Suprapubic skin (tissue), 4 donors: ENCODE results near the gene ARVCF.

Experiments
- CTCF ChIP-seq, 2 donors: fragments of 200-600 bp in 1 of 2; fragments of 450-650 bp in 1 of 2; sonication (generic) in 1 of 2; IDR thresholded peaks; one replicate each; pipeline ENCODE4 v1.5.1; 2016 to 2019; ENCODE audit warnings: antibody characterized with exemption in 2 of 2, mild to moderate bottlenecking in 1 of 2, moderate library complexity in 1 of 2
- EP300 ChIP-seq: sonication (generic); formaldehyde crosslinking; IDR thresholded peaks from one replicate; pipeline ENCODE4 v1.6.1; 2017; ENCODE audit warnings: antibody characterized with exemption
- POLR2A ChIP-seq, 2 donors: fragments of 450-650 bp; IDR thresholded peaks; one replicate each; pipeline ENCODE4 v1.6.1; 2017; ENCODE audit warnings: antibody characterized with exemption in 2 of 2, mild to moderate bottlenecking in 2 of 2, moderate library complexity in 2 of 2
- POLR2AphosphoS5 ChIP-seq, 3 donors: sonication (generic); formaldehyde crosslinking; IDR thresholded peaks; one replicate each; pipeline ENCODE4 v1.6.1; 2017; ENCODE audit warnings: antibody characterized with exemption in 3 of 3

DNA sequence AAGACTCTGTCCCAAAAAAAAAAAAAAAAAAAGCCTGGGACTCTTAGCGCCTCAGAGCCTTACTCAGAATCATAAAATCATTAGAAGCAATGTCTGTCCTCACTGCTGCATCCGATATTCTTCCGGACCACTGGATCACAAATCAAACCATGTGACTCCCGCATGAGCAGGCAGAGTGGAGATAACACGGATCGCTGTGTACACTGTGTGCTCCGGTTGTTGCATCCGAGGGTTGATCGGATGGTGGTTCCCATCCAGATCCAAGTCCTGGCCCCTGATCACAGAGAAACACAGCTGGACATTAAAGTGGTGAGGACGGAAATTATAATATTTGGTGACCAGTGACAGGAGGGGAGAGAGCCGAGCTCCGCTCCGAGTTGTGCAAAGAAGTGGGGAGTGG lies 65.3 kb downstream of the ARVCF start:
- no peak for TF ChIP-seq POLR2A (IDR thresholded peaks at IDR 0.05)
- TF ChIP-seq EP300, result no peak
- TF ChIP-seq CTCF (IDR thresholded peaks at IDR 0.05), result no peak
- TF ChIP-seq POLR2AphosphoS5 (IDR thresholded peaks at IDR 0.05), result no peak
